Activated CD4-positive, alpha-beta T cell treated with anti-CD3 and anti-CD28 coated beads for 24 hours (primary cell): Measurements from ENCODE around the gene IMPA2.
"Not testable (repeated sequence)": the region's sequence is repeated elsewhere in the genome, so short reads cannot be mapped to it uniquely, and the experiment has no call there.

Source experiments
- DNase-seq, 2 donors: peaks; one replicate each; pipeline ENCODE4 v3.0.0-alpha.2; 2020; ENCODE audit warnings: low read depth in 2 of 2

The IMPA2 gene

DNA sequence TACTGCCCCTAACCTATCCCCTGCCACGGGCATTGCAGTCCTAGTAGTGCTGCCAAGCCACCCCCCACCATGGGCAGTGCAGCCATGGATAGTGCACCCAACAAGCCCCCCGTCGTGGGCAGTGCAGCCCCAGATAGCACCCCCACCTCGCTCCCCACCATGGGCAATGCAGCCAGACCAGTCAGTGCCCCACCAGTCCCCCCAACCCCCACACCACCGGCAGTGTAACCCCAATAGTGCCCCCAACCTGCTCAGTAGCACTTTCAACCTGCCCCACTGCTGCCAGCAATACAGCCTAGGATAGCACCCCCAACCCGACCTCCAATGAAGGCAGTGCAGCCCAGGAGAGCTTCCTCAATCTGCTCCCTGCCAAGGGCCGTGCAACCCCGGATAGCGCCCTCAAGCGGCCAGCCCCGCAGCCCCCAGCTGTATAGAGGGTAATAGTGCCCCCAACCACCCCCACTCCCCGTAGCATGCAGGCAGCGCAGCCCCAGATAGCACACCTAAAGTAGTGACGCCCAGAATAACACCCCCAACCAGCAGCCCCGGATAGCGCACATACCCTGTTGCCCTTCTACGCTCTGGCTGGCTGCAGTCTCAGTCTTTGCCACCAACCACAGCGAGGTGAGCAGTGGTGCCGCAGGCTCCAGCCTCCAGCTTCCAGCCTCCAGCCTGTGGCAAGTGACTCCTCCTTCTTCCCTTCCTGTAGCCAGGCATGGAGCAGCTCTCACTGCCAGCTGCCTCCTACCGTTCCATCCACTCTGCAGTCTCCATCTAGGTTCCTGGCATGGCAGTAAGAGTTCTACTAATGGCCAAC, 66.9 kb downstream of the IMPA2 start:
- DNase-seq, result no peak

DNA sequence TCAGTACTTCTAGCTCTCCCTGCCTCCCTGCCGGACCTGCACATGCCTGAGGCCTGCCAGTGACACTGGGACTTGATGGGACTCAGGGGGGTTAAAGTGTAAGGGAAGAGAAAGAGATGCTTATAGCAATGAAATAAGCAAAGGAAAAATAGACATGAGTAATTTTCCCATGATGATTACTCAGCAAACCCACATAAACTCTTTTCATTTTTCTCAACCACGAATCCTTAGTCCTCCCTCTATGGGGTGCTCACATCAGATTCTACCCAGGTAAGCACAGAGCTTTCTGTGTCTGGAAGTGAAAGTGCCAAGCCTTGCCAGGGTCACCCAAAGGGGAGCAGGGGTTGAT, 67.5 kb downstream of the IMPA2 start:
- no peak for DNase-seq

DNA sequence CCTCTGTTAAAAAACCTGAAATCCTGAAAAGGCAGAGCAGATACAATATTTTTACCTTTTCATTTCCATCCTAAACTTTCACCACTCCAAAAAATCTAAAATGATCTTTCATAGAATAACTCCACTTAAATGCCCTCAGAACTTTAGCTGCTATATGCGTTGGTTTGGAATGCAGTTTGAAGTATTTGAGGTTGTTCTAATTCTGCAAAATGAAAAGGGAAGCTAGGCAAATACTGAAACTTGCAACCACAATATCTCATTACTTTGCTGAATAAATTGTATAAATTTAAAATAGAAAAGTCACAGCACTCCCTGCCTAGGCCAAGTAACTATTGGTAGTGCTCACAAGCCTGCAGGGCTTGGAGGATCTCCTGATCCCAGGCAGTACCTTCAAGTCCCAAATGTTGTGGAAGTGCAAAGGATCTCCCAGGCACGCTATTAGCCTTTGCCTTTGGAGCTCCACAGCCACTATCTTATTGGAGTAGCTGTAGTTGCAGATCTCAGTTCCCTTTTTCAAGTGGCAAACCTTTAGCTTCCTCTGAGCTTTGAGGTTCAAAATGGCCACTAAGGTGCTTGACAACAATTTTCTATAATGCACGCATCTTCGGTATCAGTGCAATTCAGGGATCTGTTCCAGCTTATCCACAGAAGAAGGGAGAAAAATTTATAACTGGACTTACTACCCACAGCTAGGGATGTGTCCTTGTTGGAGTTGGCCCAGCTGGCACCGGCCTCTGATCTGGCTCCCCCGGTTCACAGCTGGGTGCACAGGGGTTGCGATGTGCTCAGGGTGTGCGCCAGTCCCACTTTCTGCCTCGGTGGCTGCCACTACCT, 68.9 kb downstream of the IMPA2 start:
- no peak for DNase-seq

DNA sequence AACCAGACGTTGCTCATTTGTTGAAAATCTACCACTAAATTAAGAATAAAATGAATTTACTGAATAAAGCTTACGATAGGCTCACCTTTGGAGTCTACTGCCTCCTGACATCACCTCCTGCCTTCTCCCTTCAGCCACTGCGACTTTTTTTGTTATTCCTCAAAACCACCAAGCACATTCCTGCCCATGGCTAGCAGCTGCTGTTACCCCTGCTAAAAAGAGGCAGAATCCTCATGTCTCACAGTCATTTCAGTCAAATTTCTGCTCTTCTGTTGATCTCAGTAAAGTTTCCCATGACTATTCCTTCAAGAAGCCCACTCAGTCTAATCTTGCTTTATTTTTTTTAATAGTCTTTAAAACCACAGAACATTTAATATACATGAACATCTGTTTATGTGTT, 71.6 kb downstream of the IMPA2 start:
- DNase-seq, result no peak

DNA sequence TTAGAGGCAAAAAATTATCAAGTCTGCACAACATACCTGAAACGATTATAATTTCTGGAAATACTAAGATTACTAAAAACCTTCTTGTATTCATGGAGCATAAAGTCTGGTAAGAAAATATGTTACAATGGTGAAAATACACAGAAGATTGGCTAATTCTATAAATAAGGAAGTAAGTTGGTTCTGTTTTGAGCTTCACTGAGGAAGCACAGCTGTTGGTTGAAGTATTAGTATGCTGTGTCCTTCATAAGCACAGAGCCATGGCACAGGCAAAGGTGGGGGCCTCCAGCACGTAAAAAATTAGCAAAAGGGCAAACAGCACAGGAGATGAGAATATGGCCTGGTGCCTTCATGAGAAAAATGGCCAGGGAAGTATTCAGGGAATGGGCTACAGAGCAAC, 72.0 kb downstream of the IMPA2 start:
- DNase-seq, result no peak

DNA sequence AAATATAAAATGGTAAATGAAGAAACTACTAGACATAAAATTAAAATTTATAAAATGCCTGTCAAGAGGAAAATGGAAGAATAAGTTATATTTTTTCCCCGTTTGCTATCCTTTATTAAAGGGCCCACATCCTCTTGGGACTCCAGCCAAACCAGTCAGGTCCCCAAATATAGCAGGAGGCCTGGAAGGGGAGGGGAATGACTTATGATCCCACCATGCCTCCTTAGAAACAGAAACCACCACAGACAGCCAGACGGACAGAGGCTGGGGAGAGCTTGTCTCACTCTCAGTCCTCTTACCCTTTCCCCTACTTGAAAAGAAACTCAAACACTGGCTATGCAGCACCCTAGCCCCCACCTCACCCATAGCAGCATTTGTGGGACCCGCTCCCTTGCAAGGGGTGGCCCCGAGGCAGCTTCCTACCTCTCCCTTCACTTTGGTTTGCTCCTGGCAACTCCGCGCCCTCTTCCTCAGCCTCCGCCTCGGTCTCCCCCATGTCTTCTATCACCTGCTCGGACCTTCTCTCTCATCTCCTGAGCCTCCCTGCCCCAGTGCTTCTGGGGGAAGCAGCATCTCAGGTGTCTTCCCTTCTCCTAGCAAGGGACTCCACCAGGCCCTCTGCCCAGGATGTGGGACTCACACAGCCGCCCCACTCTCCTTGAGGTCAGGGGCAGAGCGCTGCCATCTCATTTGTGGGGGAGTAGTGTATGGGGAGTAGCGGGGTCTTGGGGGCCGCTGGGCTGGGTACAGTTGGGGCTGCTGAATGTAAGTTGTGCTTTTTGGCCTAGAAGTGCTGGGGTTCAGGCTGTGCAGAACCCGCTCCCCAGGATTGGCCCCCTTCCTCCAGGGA, 75.0 kb downstream of the IMPA2 start:
- no peak for DNase-seq

DNA sequence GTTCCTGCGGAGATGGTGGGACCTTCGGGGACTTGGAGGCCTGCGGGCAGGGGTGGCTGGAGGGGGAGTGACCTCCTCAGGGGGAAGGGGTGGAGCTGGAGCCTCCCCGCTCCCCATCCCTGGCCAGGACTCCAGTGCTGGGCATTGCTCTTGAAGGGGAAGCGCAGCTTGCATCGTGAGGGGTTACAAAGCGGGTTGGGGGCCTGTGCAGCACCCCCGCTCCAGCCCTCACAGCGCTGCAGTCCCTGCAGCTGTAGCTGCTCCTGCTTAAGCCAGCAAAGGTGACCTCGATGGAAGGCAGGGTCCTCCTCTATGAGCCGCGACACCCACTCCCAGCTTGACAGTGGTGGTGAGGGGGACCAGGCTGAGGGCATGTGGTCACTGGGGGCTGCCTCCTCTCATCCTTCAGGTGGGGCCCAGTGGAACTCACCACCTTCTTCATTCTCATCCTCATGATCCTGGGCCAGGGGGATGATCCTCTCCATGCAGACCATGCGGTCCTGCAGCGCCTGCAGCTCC, 75.6 kb downstream of the IMPA2 start:
- DNase-seq, result no peak

DNA sequence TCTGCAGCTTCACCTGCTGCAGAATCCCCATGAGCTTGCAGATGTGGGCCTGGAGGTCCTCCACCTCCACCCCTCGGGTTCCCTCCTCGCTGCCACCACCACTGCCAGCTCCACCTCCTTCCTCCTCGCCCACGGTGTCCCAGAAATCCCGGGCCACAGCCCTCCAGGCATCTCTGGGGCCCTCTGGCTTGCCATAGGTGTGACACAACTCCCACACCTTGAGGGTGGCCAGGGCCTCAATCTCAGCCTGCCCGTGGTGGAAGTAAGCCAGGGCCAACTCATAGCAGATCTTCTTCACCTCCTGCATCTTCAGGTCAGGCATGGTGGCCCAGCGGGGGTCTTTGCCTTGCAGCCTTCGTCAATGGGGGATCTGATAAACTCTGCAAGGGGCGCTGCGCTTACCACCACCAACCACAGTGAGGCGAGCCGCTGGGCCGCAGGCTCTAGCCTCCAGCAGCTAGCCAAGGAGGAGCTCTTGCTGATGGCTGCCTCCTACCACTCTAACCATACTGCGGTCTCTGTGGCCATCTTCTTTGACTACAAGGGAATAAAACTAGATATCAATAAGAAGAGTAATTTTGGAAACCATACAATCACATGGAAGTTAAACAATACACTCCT, 76.2 kb downstream of the IMPA2 start:
- no peak for DNase-seq

DNA sequence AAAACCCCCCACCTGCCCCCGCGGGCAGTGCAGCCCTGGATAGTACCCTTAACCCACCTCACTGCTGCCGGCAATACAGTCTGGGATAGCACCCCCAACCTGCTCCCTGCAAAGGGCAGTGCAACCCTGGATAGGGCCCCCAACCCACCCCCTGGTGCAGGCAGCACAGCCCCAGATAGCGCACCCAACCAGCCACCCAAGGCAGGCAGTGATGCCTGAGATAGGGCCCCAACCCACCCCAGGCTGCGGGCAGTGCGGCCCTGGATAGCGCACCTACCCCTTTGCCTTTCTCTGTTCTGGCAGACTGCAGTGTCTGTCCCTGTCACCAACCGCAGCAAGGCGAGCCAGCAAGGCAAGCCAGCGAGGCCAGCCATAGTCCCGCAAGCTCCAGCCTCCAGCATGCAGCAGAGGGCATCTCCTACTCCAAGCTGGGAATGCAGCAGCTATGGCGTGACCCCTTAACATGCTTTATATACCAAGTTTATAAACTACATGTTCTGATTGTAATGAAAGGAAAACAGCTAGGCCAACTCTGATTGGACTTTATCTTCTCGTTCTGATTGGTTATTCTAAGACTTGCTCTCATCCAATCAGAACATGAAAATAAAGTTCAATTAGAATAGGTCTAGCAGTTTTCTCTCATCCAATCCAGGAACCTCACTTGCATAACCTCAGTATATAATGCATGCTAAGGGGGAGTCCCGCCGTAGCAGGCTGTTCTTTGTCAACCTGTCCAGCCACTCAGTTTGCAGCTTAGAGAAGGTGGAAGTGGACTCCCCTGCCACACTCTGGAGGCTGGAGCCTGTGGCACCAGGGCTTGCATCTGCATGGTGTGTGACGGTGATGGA, 78.3 kb downstream of the IMPA2 start:
- no peak for DNase-seq

DNA sequence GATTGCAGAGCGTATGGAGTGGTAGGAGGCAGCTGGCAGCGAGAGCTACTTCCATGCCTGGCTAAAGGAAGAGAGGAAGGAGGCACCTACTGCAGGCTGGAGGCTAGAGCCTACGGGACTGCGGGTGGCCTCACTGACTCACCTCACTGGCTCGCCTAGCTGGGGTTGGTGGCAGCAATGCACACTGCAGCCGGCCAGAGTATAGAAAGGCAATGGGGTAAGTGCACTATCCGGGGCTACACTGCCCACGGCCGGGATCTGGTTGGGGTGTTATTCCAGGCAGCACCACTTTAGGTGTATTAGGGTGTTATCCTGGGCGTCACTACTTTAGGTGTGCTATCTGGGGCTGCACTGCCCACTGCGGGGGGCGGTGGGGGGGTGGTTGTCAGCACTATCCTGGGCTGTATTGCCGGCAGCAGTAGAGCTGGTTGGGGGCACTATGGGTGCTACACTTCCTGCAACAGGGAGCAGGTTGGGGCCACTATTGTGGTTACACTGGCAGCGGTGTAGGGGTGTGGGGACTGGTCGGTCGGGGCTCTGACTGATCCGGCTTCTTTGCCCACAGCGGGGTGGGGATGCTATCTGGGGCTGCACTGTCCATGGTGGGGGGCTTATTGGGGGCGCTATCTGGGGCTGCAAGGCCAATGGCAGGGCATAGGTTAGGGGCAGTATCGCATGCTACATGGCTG, 79.0 kb downstream of the IMPA2 start:
- DNase-seq, result no peak

DNA sequence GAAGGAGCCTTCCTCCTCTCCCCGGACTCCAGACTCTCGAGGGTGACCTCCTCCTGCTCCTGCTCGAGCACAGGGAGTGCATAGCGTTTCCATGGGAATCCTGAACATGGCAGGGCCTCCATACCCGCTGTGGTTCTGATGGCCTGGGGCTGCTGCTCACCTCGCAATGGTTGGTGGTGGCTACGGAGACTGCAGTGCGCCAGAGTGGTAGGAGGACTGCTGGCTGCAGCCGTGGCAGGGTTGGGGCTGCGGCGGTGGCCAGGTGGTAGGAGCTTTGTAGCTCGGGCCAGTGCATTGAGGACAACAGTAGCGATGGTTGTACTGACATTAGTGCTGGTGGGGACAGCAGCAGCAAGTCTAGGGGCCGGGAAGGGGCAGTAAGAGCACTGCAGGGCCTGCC, 80.4 kb downstream of the IMPA2 start:
- no peak for DNase-seq

DNA sequence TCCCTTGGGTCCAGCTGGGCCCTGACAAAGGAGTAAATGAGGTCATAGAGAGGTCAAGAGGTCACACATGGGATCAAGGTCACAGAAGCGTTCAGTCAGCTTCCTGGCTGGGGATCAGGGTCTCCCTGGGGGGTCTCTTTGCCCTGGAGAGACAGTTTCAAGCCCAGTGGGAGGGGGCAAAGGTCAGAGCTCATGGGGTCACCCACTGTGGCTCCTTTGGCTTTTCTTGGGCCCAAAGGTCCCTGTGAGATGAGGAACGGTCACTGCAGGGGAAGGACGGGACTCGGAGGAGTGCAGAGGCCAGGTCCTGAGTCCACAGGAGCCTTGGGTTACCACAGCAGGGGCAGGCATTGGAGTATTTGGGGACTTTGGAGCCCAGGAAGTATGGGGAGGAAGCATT, 81.7 kb downstream of the IMPA2 start:
- no peak for DNase-seq

DNA sequence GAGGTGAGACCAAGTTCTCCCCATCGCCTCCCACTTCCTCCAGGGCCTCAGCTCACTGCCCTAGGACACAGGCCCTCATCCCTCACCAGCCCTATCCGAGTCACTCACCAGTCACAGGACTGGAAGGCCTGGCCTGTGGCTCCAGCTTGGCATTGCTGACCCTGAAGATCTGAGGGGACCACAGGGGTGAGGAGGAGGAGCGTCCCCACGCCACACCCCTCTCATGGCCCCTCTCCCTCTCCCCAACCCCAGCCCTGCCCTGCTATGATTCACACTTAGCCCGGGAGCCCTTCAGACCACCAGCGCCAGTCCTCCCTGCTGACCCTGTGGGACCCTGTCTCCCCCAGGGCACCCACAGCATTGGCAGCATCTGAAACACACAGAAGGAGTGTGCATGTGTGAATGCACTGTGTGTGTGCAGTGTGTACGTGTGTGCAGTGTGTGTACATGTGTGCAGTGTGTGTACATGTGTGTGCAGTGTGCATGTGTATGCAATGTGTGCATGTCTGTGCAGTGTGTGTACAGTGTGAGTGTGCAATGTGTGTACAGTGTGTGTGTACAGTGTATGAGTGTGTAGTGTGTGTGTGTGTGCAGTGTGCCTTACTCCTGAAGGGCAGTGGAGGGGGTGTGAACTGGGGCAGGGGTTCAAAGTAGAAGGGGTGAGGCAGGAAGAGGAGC, 82.9 kb downstream of the IMPA2 start:
- no peak for DNase-seq

DNA sequence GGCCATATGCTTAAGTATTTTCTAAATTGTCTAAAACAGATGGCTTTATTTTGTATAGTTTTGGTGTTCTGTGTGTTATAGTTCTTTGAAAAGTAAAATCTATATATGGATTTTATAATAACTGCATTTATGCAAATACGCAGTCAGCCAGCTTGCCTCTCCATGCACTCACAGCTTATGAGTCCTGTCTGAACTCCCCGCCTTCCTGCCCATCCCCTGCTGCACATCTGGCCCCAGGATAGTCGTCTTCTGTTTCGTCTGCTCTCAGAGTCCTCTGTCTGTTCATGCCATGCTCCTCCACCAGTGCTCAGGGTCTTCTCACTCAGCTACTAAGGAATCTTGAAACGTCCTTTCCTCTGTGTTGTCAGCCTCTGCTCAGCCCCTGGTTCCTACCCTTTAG, 84.1 kb downstream of the IMPA2 start:
- no peak for DNase-seq

DNA sequence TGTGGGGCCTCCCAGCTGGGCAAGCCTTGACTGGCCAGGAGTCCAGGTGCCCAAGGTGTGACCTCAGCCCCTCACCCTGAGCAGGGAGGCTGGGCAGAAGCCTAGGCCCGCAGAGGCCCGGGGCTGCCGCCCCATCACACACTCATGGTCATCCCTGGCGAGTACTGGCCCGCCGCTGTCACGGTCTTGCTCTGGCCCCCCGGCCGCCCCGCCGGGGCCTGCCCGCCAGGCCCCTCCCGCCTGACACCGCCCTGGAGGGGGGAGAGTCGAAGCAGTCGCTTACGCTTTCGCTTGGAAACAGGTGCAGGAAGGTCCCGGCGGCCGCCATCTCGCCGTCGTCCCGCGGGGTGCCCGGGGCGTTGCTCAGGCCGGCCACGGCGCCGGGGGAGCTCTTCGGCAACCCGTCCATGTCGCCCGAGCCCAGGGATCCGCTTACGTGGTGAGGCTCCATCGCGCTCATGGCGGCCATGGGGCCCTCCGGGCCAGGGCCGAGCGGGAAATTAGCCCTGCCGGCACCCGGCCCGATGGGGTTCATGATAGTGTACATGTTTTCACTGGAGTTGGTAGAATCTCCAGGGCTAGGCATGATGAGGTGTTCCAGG, 85.7 kb downstream of the IMPA2 start:
- no peak for DNase-seq

DNA sequence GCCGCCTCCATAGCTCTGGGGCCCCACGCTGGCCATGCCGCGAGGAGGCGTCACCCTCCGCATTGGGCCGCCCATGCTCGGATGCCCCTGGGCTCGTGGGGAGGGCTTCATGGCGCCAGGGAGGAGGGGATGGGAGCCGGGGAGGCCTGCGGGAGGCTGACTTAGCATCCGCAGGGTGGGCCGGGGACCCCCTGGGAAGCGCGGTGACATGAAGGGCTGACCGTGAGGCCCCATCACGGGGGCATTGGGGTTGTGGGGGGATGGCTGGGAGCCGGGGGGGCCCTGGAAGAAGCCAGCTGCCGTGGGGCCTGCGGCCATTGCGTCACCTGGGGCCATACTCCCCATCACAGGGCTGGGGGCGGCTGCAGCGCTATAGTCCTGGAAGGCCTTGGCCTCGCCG, 86.4 kb downstream of the IMPA2 start:
- DNase-seq, result no peak

DNA sequence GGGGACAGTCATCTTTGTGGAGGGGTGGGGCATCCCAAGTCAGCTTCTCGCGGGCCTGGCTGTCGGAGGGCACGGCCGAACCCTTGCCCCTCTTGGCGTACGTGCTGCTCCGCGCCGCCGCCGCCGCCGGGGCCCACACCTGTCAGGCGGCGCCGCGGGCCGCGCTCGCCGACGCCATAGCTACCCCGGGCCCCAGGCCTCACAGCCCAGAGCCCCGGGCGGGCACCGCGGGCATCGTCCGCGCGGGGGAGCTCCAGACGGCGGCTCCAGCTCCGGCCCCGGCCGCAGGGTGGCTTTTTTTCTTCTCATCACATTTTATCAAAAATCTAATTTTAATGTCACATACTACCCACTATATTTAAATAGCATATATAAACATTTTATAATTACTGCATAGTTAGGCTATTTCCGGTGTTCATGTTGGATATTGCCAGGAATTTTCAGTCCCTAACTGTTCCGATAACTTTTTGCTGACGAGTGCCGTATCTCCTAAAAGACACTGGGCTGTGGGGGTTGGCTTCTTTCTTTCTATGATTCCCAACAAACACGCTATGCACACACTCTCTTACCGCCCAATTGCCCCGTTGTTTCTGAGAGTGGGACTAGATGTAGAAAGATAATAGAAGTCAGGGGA, 87.1 kb downstream of the IMPA2 start:
- DNase-seq, result not testable (repeated sequence)

DNA sequence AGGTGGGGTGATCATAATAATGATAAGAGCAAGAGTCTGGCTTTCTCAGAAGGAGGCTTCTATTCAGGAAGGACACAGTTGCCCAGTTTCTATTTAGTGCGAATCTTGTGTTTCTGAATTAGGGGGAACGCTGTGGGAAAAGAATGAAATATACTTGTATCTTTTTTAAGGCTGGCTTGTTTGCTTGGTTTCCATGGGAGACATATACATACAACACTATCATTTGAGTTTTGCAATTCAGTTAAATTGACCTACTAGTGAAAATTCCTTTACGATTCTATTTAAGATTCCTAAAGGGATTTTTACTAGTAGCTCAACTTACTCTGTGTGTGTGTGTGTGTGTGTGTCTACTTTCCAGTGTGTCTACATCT, 87.6 kb downstream of the IMPA2 start:
- no peak for DNase-seq

DNA sequence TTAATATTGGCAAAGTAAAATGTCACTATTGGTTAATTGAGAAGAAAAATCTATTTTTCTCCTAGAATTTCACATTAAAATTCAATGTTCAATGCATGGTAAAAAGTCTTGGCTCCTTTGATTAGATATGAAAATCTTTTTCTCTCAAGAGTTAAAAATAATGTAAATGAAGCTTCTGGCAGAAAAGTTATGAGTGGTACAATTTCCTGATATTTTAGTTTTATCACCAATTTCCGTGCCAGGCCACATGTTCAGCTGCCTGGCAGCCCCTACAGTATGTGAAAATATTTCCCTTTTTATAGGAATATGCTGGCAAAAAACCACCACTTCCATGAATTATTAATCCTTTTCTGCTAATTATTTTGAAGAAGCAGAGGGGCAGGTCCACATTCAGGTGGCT, 89.8 kb downstream of the IMPA2 start:
- DNase-seq, result not testable (repeated sequence)
